Fibroblast of skin of abdomen (primary cell): Measurements from ENCODE around the gene EHBP1.

Source experiments
- DNase-seq: peaks from one replicate; pipeline ENCODE4 v3.0.0-alpha.2; 2013

Gene EHBP1

DNA sequence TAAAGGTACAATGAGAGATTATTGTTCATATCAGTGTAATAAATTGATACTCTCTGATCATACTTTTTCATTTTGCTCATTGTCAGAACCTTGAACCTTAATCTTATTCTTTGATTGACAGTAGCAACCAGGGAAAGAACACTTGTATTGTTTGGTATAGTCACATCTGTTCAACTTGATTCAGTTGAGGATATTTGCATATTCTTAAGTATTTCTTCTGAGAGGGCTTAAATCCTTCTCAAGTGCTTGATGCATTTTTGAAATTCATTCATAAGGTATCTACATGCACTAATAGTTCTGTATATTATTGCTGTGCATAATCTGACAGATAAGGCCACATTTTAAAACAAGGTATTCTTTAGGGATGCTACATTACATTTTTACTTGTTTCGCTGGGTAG, 118.9 kb downstream of the EHBP1 start:
- DNase-seq: no peak

DNA sequence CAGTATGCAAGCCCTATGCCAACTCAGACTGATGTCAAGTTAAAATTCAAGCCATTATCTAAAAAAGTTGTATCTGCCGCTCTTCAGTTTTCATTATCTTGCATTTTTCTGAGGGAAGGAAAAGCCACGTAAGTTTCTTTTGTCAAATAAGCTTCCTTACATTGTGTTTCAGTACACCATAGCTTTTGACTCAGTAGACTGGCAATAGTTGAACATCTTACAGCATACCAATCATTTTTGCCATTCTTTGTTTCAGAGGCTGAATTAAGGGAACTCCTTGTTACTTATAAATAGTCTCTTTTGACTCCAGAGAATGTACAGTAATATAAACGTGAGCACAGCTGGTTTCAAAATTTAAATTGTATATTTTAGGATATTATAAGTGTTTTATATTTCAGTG, 120.6 kb downstream of the EHBP1 start:
- DNase-seq: peak; percentile 73

DNA sequence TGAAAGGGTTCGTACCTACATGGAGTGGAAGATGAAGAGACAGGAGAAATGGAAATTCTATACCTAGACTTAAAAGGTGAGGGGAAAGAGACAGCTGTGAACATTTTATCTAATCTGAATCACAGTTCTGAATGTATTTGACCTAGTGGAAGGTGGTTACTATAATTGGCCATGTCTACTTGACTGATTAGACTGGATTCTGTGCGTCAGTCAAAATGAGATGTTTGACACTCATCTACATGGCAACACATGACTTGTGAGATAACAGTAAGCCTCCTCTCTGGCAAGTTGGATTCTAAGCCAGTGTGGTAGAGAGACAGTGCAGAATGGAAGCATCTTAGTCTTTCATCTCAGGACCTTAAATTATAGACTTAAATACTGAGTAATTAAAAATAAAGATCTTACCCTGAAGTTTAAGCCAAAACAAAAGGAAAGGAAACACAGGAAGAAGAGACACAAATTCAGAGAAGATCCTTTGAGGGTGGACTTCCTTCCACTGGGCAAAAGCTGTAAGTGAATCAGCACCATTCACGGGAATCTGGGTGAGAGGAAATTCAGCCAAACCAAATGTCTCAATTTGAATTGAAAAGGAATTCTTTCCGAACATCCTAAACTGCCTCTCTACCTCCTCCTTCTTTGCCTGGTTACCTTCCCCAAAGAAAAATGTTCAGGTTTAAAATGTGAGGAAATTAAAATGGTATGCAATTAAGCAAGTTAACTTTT, 121.6 kb downstream of the EHBP1 start:
- no peak for DNase-seq

DNA sequence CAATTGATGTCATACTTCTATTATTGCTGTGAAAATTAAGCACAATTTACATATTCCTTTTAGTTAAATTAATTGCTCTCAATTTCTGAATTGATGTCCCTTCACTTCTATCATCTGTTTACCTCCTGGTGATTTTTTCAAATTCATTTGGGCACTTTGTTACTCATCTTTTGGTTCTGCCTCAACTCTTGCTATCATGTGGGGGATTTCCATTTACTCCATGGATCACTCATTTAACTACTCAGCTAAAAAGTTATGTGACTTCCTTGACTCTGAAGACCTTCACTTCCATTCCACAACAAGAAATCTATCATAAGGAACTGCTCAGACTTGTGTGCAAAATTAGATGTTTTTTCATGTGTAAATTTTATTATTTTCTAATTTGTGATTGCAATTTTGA, 126.2 kb downstream of the EHBP1 start:
- no peak for DNase-seq

DNA sequence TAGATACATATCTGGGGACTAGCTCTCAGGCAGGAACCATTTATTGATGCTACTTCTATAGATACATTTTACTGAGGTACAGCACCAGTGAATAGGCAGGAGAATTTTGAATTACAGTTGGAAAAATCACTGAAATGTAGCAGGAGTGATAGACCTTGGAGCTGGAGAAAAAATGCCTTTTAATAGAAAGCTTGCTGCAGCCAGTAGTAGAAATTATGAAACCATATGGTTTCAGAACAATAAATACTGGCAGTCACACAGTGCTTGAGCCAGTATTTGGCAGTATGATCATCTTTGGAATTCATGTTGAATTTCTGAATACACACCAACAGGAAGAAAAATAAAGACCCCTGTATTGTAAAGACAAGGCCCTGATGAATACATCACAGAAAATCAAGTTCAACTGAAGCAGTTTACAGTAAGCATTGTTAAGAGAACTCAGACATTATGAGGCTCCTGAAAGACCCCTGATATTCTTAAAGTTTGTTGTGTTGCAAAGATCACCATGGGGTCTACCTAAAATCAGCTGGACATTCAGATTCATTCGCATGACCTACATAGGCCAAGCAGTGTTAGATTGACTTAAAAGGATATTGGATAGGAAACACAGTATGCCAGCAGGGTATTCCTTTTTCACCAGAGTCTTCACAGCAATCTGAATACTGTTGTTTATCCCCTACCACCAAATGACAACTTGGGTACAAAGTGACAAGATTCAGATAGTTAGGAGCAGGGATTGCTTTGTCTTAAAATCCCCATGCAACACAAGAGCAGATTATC, 139.0 kb downstream of the EHBP1 start:
- no peak for DNase-seq

DNA sequence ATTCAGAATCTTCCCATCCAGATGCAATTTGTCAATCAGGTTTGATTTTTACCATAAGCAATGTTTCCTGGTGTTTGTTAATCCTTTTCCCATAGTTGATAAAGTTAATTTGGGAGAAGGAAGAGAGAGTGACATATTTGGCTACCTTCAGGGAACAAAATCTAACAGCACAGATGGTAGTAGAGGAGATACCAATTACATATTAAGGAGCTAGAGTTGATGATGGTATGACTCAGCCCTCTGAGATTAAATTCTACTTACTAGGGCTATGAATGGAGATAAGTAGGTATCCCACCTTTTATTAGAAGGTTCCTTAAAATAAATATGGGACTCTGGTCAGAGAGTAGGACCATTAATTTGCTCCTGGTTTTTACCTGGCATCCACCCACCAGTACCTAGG, 139.7 kb downstream of the EHBP1 start:
- DNase-seq: no peak

DNA sequence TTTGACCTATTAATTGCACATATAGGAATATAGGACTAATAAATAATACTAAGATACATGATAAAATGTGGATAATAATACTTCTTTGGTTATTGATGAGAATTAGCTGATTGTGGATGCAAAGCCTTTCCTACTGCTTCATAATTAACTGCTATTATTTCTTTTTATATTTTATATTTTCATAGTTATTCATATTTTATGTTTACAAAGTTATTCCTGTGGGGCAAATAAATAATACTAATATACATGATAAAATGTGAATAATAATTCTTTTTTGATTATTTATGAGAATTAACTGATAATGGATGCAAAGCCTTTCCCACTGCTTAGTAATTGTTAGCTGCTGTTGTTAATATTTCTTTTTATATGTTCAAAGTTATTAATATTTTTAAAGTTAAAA, 146.7 kb downstream of the EHBP1 start:
- no peak for DNase-seq

DNA sequence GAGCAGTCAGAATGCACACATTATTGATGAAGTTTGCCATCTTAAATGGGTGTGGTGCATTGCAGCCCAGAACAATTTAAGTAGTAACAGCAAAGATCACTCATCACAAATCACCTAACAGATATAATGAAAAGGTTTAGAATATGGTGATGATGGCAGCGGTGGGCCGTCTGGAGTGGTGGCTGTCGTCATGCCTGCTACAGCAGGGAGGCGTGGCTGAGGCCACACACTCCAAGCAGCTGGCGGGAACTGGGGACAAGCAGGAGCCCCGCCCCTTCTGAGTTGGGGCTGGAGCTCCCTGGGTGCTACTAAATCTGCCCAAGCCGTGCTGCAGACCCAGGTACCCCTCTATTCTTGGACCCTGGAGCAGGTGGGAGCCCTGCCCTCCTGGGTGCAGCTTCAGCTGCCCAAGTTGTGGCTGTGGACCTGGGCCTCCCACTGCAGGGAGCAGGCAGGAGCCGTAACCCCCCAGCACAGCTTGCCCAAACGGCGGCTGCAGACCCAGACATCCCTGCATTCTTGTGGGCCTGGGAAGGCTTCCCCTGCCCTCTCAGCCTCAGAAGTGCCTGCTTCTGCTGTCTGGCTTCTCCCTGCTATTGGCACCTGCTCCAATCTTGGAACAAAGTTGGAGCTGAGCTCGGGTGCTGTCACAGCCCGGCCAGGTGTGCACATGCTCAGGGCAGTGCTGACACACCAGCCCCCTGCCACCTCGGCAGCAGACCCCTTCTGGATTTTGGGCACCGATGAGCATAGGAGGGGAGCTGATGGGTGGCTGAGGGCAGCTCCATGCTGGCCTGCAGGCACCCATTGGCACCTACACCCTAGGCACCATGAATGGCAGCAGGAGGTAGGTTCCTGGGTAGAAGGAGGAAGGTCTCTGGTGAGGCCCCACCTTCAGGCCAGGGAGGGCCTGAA, 149.3 kb downstream of the EHBP1 start:
- no peak for DNase-seq

DNA sequence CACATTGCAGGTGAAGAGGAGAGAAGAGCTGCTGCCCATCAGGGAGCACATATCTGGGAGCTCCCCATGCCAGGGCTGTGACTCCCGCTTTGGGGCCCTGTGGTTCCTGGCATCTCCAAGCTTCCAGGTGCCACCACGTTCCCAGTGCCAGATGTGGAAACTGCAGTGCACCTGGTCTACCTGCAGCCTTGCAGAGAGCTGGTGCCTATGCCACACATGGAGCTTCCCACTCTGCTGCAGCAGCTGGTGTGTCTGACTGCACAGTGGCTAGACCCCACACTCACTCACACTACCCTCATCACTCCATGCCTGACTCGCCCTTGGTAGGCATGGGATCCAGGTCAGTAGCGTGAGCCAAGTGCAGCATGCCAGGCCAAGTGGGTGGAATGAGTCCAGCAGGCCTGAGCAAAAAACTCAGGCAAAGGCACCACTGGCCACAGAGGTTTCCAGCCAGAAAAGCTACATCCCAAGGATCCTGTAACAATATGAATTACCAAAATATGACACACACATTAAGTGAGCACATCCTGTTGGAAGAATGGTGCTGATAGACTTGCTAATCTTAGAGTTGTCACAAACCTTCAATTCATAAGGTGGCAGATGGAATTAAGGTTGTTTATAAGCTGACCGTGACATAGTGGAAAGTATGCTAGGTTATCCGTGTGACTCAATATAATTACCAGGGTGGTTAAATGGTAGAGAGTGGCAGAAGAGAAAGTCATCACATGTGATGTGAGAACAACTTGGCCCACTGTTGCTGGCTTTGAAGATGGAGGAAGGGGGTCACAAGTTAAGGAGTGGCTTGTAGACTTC, 150.9 kb downstream of the EHBP1 start:
- no peak for DNase-seq

DNA sequence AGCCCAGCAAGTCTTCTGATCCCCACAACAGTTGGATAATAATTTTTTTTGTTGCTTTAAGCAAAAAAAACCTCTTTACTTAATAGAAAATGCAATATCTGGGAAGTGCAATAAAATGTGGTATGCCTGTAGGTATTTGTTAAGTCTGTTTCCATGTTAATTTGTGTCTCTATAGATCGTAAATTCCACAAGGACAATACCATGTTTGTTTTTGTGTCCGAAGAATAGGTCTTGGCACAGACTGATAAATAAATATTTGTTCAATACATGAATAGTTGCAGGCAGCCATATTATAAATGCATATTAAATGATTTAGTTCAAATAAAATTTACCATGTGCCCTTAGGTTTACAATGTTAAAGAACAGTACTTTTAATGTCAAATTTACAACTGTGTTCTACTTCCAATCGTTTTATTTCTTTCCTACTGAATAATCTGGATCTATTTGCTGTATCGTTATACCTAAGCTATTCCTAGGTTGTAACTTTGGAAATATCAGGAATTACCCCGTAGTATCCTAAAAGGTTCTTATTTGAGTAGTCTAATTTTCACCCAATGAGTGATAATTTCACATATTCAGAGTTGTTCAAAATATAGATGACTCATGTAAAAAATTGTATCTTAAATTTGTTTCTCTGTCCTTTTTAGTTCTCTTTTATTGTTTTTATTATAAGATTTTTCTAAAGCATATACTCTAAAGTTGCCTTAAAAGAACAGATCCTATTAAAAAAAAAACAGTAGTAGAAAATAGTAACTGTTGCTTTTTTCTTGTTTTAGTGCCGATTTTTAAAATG, 151.8 kb downstream of the EHBP1 start:
- no peak for DNase-seq

DNA sequence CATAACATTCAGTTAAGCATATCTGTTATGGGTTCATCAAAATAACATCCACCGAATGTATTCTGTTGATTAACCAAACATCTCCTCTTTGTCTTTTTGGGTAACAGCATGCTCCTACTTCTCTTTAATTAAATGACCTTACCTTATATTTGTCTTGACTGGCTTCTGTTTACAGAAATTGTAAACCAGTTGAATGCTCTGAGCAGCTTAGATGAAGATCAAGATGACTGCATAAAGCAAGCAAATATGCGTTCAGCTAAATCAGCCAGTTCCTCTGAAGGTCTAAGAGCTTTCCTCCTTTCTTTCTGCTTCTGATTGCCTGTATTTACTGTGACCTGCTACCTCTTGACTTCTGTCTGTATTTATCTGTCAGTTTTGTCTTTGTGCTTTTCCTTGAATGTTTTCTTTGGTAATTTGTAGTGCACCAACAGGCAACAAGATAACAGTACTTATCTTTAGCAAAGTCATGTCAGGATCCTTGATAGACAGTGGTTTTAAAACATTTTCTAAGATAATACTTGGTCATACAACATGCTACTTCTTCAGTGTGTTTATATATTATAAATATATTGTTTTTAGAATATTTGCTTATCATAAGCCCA, 152.8 kb downstream of the EHBP1 start:
- no peak for DNase-seq

DNA sequence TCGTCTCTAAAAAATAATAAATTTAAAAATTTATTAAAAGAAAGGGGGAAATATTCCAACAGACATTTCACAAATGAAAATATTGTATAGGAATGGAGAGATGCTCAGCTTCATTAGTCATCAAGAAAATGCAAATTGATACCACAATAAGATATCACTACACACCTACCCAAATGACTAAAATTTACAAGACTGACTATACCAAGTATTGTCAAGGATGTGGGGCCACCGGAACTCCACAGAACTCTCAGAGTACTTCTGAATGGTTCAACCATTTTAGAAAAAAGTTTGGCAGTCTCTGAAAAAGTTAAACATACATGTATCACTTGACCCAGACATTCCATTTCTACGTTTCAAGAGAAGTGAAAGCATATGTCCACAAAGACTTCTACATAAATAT, 163.4 kb downstream of the EHBP1 start:
- DNase-seq: no peak

DNA sequence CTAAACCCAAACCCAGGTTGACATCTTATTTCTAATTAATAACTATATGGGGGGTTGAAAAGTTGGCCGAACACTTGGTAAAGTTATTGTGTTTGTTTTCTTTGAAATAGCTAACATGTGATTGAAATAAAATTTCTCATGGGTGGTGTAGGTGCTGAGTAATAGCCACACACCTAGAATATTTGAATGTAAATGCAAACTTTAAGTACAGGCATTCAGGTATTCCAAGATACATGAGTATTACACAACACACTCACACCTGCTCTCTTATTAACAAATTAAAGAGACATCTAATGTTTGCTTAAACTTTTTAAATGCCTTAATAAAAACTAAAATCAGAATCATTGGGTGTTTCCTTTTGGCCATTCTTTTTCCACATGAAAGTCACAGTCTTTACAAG, 165.5 kb downstream of the EHBP1 start:
- no peak for DNase-seq

DNA sequence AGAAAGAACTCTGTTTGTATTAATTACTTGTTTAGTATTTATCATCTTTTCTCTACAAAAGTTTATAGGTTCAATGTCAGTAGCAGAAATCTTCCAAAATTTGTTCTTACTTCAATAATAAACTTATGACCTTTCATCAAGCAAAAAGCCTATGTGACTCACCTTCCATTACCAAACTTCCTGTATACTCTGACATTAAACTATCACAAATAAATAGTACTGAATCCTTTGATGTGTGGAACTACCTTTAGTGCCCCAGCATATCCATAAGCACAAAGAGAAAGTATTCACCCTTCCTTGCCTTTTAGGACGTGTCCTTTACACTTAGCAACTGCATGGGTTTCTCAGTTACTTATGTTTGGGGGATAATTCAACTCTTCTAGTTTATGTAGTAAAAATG, 166.0 kb downstream of the EHBP1 start:
- no peak for DNase-seq

DNA sequence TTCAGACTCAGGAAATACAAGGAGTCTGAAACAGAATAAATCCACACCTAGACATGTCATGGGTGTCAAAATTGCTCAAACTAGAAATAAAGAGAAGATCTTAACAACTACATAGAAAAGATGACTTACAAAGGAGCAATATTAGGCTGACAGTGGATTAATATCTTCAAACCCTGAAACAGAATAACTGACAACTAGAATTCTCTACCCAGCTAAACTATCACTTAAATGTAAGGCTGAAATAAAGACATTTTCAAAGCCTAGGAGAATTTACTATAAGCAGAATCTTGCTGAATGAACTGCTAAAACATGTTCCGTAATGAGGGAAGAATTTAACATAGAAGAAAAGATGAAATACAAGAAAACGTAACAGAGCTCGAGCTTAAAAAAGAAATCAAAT, 168.1 kb downstream of the EHBP1 start:
- no peak for DNase-seq

DNA sequence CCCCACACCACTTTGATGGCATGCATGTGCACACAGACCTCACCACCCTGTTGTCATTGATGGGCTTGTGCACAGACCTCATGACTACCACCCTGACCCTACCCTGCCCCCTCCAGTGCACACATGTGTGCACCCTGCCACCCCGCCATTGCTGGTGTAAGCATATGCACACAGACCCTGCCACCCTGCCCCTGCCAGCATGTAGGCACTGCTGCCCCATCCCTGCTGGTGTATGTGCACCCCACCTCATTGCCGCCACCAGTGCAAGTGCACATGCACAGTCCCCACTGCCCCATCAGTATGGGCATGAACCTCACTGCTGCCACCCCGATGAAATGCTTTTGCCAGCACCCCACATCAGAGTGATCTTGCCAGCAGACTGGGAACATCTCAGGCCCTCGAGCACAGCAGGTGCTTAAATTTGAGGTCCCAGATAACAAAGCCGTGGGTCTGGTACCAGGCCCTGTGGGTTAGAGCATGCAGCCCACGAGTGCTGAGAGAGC, 169.4 kb downstream of the EHBP1 start:
- no peak for DNase-seq

DNA sequence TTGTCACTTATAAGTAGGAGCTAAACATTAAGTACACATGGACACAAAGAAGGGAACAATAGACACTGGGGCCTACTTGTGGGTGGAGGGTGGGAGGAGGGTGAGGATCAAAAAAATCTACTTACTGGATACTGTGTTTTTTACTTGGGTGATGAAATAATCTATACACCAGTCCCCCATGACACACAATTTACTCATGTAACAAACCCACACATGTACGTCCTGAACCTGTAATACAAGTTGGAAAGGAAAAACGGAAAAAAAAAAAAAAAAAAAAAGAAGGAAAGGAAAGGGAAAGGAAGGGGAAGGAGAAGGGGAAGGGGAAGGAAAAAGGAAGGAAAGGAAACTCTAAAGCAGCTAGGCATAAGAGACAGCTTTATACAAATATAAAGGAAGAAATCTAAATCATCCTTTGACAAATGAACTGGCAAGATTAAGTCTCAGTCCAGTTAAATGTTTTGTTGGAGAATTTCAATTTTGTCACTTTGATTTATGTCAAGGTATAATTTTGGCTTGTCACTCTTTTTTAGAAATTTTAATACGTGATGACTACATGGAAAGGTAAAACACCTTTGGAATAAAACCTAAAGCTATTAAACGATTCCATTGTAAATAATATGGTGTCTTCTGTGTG, 175.8 kb downstream of the EHBP1 start:
- no peak for DNase-seq

DNA sequence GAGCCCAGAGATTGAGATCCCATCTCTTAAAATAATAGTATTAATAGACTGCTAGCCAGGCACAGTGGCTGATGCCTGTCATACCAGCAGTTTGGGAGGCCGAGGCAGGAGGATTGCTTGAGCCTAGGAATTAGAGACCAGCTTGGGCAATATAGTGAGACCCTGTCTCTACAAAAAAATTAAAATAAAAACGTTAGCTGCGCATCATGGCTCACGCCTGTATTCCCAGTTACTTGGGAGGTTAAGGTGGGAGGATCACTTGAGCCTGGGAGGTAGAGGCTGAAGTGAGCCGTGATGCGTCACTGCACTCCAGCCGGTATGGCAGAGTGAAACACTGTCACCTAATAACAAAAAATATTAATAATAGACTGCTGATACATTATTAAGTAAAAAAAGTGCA, 178.1 kb downstream of the EHBP1 start:
- no peak for DNase-seq

DNA sequence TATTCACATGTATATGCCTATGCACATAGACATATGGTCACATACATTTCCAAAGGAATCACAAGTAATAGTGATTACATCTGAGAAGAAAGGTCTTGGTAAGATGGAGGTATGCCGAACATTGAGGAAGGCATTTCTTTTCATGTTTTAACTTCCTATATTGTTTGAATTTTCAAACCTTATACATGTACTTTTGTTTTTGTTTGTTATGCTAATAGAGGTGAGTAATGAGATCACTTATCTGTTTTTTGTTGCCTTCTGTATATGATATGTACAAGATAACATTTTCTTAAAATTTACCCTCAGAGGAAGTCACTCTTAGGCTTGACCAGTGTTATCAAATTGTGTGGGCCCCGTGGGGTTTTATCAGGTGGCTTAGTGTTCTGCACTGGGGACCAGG, 178.6 kb downstream of the EHBP1 start:
- no peak for DNase-seq

DNA sequence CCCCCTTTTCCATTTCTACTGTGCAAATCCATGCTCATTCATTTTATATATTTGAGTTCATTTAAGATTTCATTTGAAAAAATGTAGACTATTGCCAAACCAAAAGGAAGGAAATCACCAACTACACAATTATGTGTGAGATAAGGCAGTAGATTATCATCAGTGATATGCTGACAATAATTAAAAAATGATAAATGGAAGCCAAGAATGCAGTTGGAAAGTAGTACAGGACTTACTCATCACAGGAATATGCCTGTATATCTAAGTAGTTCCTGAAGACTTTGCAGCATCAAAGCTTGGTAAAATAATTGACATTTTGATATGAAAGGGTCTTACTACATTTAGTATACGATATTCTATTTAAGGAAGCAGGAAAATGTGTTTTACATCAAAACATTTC, 179.0 kb downstream of the EHBP1 start:
- DNase-seq: peak; percentile 23
